Measurements from ENCODE around the gene ZSCAN20. TPM values are rescaled to one million over a fixed set of nuclear protein-coding genes. Genes with fewer than 3 reads are reported as not detected.

ZSCAN20 gene
- total RNA-seq, 1 donor from 2014 or later: 7.3 TPM

DNA sequence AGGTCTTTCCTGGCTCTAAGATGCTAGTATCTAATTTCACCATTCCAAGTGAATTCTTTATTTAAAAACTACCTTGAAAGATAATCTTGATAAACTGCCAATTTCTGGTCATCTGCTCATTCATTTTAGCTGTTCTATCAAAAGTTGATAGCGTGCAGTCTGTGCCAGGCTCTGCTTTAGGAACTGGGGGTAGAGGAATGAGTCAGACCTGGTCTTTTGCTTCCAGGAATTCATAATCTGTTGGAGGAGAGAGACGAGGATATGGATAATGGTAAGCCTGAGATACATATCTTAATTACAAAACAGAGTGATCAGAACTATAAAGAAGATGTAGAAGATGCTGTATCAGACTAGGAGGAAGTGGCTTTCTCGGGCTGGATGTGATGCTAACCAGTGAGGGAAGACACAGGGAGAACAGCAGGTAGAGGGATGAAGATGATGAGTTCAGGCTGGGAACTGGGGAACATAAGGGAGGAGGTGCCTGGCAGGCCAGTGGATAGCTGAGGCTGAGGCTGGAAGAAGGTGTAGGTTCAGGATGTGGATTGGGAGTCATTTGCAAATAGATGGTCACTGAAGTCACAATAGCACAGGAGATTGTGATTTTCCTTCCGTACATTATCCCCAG, 29.3 kb upstream of the ZSCAN20 start:
- H3K4me1 Mint-ChIP-seq (ENCODE audit: unreplicated experiment): peaks cover 37% of the 10 kb centered on the region
- peaks cover 3% of the 10 kb centered on the region for H3K27me3 Mint-ChIP-seq (ENCODE audit: unreplicated experiment)
- no peak for DNase-seq (ENCODE audit: low spot score)
- TF ChIP-seq, protein P1, sequence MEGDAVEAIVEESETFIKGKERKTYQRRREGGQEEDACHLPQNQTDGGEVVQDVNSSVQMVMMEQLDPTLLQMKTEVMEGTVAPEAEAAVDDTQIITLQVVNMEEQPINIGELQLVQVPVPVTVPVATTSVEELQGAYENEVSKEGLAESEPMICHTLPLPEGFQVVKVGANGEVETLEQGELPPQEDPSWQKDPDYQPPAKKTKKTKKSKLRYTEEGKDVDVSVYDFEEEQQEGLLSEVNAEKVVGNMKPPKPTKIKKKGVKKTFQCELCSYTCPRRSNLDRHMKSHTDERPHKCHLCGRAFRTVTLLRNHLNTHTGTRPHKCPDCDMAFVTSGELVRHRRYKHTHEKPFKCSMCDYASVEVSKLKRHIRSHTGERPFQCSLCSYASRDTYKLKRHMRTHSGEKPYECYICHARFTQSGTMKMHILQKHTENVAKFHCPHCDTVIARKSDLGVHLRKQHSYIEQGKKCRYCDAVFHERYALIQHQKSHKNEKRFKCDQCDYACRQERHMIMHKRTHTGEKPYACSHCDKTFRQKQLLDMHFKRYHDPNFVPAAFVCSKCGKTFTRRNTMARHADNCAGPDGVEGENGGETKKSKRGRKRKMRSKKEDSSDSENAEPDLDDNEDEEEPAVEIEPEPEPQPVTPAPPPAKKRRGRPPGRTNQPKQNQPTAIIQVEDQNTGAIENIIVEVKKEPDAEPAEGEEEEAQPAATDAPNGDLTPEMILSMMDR (IDR thresholded peaks at IDR 0.05; ENCODE audit: unreplicated experiment): no peak
- no peaks in the 10 kb centered on the region for H3K9me3 Mint-ChIP-seq (ENCODE audit: unreplicated experiment)
- H3K4me3 Mint-ChIP-seq (ENCODE audit: unreplicated experiment): no peak overlapping the region
- no peaks in the 10 kb centered on the region for H3K36me3 Mint-ChIP-seq (ENCODE audit: low read depth, unreplicated experiment)
- H3K27ac Mint-ChIP-seq (ENCODE audit: unreplicated experiment): no peak overlapping the region

DNA sequence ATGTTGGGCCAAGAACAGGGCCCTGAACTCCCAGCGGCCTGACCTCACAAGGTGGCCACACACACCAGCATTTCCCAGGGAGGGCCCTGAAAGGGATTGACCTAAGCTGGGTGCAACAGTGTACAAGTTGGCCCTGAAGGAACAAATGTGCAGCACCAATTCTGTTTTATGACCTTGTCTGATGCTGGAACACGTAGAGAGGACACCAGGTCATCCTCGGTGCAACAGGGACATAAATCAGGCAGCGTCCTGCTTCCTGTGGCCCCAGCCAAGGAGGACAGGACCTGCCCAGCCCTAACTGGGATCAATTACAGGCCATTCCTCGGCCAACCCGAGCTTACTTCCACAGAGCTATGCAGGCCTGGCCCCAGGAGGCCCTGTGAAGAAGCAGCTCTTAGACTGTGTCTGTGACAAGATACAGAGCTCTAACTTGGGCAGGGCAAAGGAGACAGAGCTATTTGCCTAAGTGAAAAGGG, 28.7 kb upstream of the ZSCAN20 start:
- Mint-ChIP-seq H3K36me3 (ENCODE audit: low read depth, unreplicated experiment) (no peaks in the 10 kb centered on the region), H3K4me3 (ENCODE audit: unreplicated experiment) (no peak overlapping the region), H3K27ac (ENCODE audit: unreplicated experiment) (no peak overlapping the region), H3K9me3 (ENCODE audit: unreplicated experiment) (no peaks in the 10 kb centered on the region), H3K27me3 (ENCODE audit: unreplicated experiment) (peaks cover 3% of the 10 kb centered on the region), H3K4me1 (ENCODE audit: unreplicated experiment) (peaks cover 37% of the 10 kb centered on the region)
- no peak for DNase-seq (ENCODE audit: low spot score)
- TF ChIP-seq, protein P1 (IDR thresholded peaks at IDR 0.05; ENCODE audit: unreplicated experiment): no peak

DNA sequence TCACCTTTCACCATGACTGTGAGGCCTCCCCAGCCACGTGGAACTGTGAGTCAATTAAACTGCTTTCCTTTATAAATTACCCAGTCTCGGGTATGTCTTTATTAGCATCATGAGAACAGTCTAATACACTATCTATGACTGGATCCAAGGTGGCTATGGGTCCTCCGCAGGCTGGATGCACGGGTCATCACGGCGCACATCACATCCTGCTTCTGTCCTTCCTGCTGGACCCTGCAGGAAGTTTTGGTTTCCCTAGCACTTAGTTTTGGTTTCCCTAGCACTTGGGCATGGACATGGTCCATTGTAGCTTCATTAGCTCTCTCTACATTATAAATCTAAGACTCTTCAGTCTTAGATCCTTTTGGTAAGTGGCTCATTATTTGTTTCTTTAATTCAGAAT, 27.3 kb upstream of the ZSCAN20 start:
- no peak for DNase-seq (ENCODE audit: low spot score)
- Mint-ChIP-seq H3K9me3 (ENCODE audit: unreplicated experiment) (no peaks in the 10 kb centered on the region), H3K4me1 (ENCODE audit: unreplicated experiment) (peaks cover 34% of the 10 kb centered on the region), H3K4me3 (ENCODE audit: unreplicated experiment) (no peak overlapping the region), H3K27me3 (ENCODE audit: unreplicated experiment) (peaks cover 3% of the 10 kb centered on the region), H3K36me3 (ENCODE audit: low read depth, unreplicated experiment) (no peaks in the 10 kb centered on the region), H3K27ac (ENCODE audit: unreplicated experiment) (no peak overlapping the region)
- TF ChIP-seq, protein P1 (IDR thresholded peaks at IDR 0.05; ENCODE audit: unreplicated experiment): no peak

DNA sequence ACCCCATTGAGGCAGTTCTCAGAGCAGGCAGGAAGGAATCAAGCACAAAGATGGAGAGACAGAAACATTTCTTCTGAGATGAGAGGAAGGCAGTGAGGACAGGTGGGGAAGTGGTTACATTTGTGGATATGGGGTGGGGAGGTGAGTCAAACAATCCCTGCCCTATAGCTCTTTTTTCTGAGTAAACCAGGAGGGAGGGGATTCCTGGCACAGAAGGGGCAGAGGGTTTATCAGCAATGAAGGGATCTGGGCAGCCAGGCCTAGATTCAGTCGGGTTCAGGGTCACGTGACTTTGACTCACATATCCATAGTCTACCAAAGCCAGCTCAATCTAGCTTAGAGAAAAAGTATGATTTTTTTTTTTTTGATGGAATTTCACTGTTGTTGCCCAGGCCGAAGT, 25.9 kb upstream of the ZSCAN20 start:
- no peak overlapping the region for H3K4me3 Mint-ChIP-seq (ENCODE audit: unreplicated experiment)
- H3K9me3 Mint-ChIP-seq (ENCODE audit: unreplicated experiment): no peaks in the 10 kb centered on the region
- DNase-seq (ENCODE audit: low spot score): no peak
- TF ChIP-seq, protein P1 (IDR thresholded peaks at IDR 0.05; ENCODE audit: unreplicated experiment): no peak
- H3K27me3 Mint-ChIP-seq (ENCODE audit: unreplicated experiment): peaks cover 1% of the 10 kb centered on the region
- H3K4me1 Mint-ChIP-seq (ENCODE audit: unreplicated experiment): peaks cover 25% of the 10 kb centered on the region
- H3K27ac Mint-ChIP-seq (ENCODE audit: unreplicated experiment): no peak overlapping the region
- no peaks in the 10 kb centered on the region for H3K36me3 Mint-ChIP-seq (ENCODE audit: low read depth, unreplicated experiment)

GRCh38 chr1:33454646-33455282, 17.7 kb upstream of the ZSCAN20 start:
- no peaks in the 10 kb centered on the region for H3K9me3 Mint-ChIP-seq (ENCODE audit: unreplicated experiment)

More at GRCh38 chr1:33454646-33455282, 17.7 kb upstream of the ZSCAN20 start:
- Mint-ChIP-seq H3K4me3 (ENCODE audit: unreplicated experiment) (no peak overlapping the region), H3K27ac (ENCODE audit: unreplicated experiment) (no peak overlapping the region), H3K4me1 (ENCODE audit: unreplicated experiment) (peaks cover 15% of the 10 kb centered on the region), H3K27me3 (ENCODE audit: unreplicated experiment) (no peaks in the 10 kb centered on the region), H3K36me3 (ENCODE audit: low read depth, unreplicated experiment) (no peaks in the 10 kb centered on the region)
- no peak for DNase-seq (ENCODE audit: low spot score)
- TF ChIP-seq, protein P1 (IDR thresholded peaks at IDR 0.05; ENCODE audit: unreplicated experiment): no peak
